ENCODE results near the gene UBE2L3. TPM values are rescaled to one million over a fixed set of nuclear protein-coding genes. Genes with fewer than 3 reads are reported as not detected.

UBE2L3 gene
- total and polyA plus RNA-seq, 2 experiments from 2014 or later = 86.3 to 136 TPM

- Mint-ChIP-seq H3K27me3 (ENCODE audit: insufficient read depth, low read depth, poor library complexity) (peaks cover 15% of the 10 kb centered on the region), H3K36me3 (ENCODE audit: low read depth) (peaks cover 8% of the 10 kb centered on the region; the same call in 2 of the 3 replicates), H3K4me1 (peaks cover 34% of the 10 kb centered on the region), H3K4me3 (no peak overlapping the region; the same call in 2 of the 3 replicates), H3K27ac (no peak overlapping the region), H3K9me3 (no peaks in the 10 kb centered on the region; the same call in 2 of the 3 replicates)
- no peaks in the 10 kb centered on the region for H3K27me3 ChIP-seq (ENCODE audit: insufficient read depth)
- no peak overlapping the region for H2AFZ ChIP-seq
- H3K36me3 ChIP-seq (ENCODE audit: insufficient read depth) = peaks cover 3% of the 10 kb centered on the region; the same call in 1 of the 2 replicates
- peaks cover 82% of the 10 kb centered on the region for H4K20me1 ChIP-seq (replicated peaks; ENCODE audit: insufficient read depth)
- H3F3A ChIP-seq (replicated peaks; ENCODE audit: low read depth) = 0 out of 2 replicates have a peak, but pooled peaks cover 3% of the 10 kb centered on the region
- no peak overlapping the region for H3K4me3 ChIP-seq
- H3K4me2 ChIP-seq = no peak overlapping the region
- TF ChIP-seq CREB1 (CRISPR knock-in tag; IDR thresholded peaks at IDR 0.05; ENCODE audit: low read depth) = no peak
- no peak for DNase-seq (ENCODE audit: low spot score)
- H3K4me1 ChIP-seq (ENCODE audit: insufficient read depth) = peaks cover 32% of the 10 kb centered on the region
- H3K27ac ChIP-seq (ENCODE audit: low read depth) = no peak overlapping the region
- ATAC-seq = no peak
- no peaks in the 10 kb centered on the region for H3K9me2 ChIP-seq (ENCODE audit: insufficient read depth)
- H3K79me2 ChIP-seq (replicated peaks; ENCODE audit: insufficient read depth) = peaks cover 91% of the 10 kb centered on the region
Observed at GRCh38 chr22:21571679-21572078, 4.2 kb downstream of the UBE2L3 start.

- DNase-seq (ENCODE audit: low spot score) (no peak), ATAC-seq (no peak)
- Mint-ChIP-seq H3K27me3 (ENCODE audit: insufficient read depth, low read depth, poor library complexity) (peaks cover 8% of the 10 kb centered on the region), H3K9me3 (no peaks in the 10 kb centered on the region), H3K36me3 (ENCODE audit: low read depth) (peaks cover 11% of the 10 kb centered on the region; the same call in 2 of the 3 replicates), H3K27ac (no peak overlapping the region; the same call in 1 of the 2 replicates), H3K4me3 (no peak overlapping the region; the same call in 2 of the 3 replicates), H3K4me1 (peaks cover 39% of the 10 kb centered on the region)
- Histone ChIP-seq H3K9me2 (ENCODE audit: insufficient read depth) (no peaks in the 10 kb centered on the region), H3K4me1 (ENCODE audit: insufficient read depth) (peaks cover 32% of the 10 kb centered on the region), H3K4me3 (no peak overlapping the region), H4K20me1 (replicated peaks; ENCODE audit: insufficient read depth) (peaks cover 96% of the 10 kb centered on the region), H3K4me2 (no peak overlapping the region), H3K27me3 (ENCODE audit: insufficient read depth) (no peaks in the 10 kb centered on the region), H3F3A (replicated peaks; ENCODE audit: low read depth) (no peaks in the 10 kb centered on the region), H3K36me3 (ENCODE audit: insufficient read depth) (peaks cover 3% of the 10 kb centered on the region; the same call in 1 of the 2 replicates), H3K27ac (ENCODE audit: low read depth) (no peak overlapping the region), H2AFZ (no peak overlapping the region), H3K79me2 (replicated peaks; ENCODE audit: insufficient read depth) (peaks cover 100% of the 10 kb centered on the region)
- TF ChIP-seq STAT1 (IDR thresholded peaks at IDR 0.05; ENCODE audit: unreplicated experiment) (no peak), ZNF331 (CRISPR knock-in tag; IDR thresholded peaks at IDR 0.05; ENCODE audit: low read depth) (no peak), EZH2phosphoT487 (IDR thresholded peaks at IDR 0.05; ENCODE audit: unreplicated experiment) (no peak), JUNB (IDR thresholded peaks at IDR 0.05; ENCODE audit: unreplicated experiment) (no peak), POLR2AphosphoS5 (IDR thresholded peaks at IDR 0.05; ENCODE audit: low read depth) (no peak), REST (IDR thresholded peaks at IDR 0.05; ENCODE audit: unreplicated experiment) (no peak), ZNF114 (CRISPR knock-in tag; IDR thresholded peaks at IDR 0.05) (no peak), ETS1 (IDR thresholded peaks at IDR 0.05) (no peak), CREB1 (CRISPR knock-in tag; IDR thresholded peaks at IDR 0.05; ENCODE audit: low read depth) (no peak), NANOG (IDR thresholded peaks at IDR 0.05; ENCODE audit: borderline replicate concordance) (no peak), ZNF462 (CRISPR knock-in tag; IDR thresholded peaks at IDR 0.05) (no peak)
Observed at GRCh38 chr22:21573293-21573734, 5.8 kb downstream of the UBE2L3 start.
